ENCODE data around the gene SH2D3C. TPM values are rescaled to one million over a fixed set of nuclear protein-coding genes. Genes with fewer than 3 reads are reported as not detected.

The SH2D3C gene
- total and polyA plus RNA-seq, 9 of the 15 experiments (the other 6 are each of a cell fraction or from before 2014, with no cell fraction given) = 0.03 to 1.2 (median 0.22) TPM; not detected in 1

DNA sequence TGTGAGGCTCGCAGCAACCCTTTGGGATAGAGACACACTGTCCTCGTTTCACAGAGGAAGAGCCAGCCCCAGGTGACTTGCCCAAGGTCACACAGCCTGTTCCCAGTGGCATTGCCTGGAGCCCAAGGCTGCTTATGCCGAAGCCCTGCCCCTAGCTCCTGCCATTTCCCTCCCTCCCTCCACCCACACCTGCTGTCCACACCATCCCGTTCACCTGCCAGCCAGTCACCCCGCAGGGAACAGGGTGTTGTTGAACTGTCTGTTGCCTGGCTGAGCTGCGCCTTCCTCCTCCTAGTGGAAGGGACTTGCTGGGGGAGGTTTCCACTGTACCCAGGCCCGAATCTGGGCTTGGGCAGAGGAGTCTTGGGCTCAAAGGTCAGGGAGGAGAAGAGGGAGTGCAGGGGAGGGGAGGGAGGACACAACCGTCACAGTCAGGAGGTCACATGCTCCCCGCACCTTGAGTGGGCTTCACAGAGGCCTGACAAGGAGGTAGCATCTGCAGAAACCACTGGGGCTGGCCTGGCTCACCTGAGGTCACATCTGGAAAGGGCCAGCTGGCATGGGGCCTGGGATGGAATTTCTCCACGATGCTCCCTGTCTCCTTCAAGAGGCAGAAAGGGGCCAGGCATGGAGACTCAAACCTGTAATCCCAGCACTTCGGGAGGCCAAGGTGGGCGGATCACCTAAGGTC, 56.3 kb downstream of the SH2D3C start:
- ChIA-PET POLR2A (no interaction called here), CTCF (ENCODE audit: low intra/inter-chr PET ratio) (no interaction called here)
- H3K9ac ChIP-seq (ENCODE audit: insufficient read depth in 1 of 2, low read depth in 2 of 2, low read length in 2 of 2) = peak overlapping the region in 1 of 2 experiments; percentile 61; a peak in 2 of 4 replicates
- BruUV-seq (replicated peaks) = no TSS peak
- H3K4me3 ChIP-seq = no peak overlapping the region
- H3K27me3 ChIP-seq (ENCODE audit: control insufficient read depth in 2 of 2, insufficient read depth in 2 of 2, low read length in 2 of 2) = no peaks in the 10 kb centered on the region; a peak in 1 of 5 replicates
- no peaks in the 10 kb centered on the region for H3K79me2 ChIP-seq (ENCODE audit: control insufficient read depth, insufficient read depth, low read length)
- no peaks in the 10 kb centered on the region for H3K9me3 ChIP-seq (replicated peaks; ENCODE audit: control insufficient read depth, insufficient read depth, low read depth, low read length)
- no peak for ATAC-seq
- in situ Hi-C loops (cut with MboI) (no loop called here), intact Hi-C loops (cut with micrococcal nuclease) (no loop called here)
- no peak for DNase-seq (ENCODE audit: extremely low read depth in 1 of 4, low spot score in 3 of 4)
- H3K9me1 ChIP-seq (ENCODE audit: control insufficient read depth, insufficient read depth, low read length) = no peaks in the 10 kb centered on the region
- WGBS (ENCODE audit: insufficient coverage, low coverage, missing lambda C conversion rate) = 18% methylated on average over 11 of the region's 12 CpGs
- no peak overlapping the region for H3K27ac ChIP-seq (ENCODE audit: extremely low read depth, low read depth, low read length)
- no peak overlapping the region for H3K4me2 ChIP-seq (ENCODE audit: insufficient read depth, low read length)
- no peaks in the 10 kb centered on the region for H4K20me1 ChIP-seq (replicated peaks; ENCODE audit: control insufficient read depth, insufficient read depth, low read length)
- no peaks in the 10 kb centered on the region for H3K36me3 ChIP-seq (ENCODE audit: control insufficient read depth, insufficient read depth, low read length)
- peaks cover 0 to 28% of the 10 kb centered on the region in 2 experiments; a peak in 3 of 5 replicates for H3K4me1 ChIP-seq (replicated peaks in 1 of 2; ENCODE audit: control insufficient read depth in 2 of 2, insufficient read depth in 2 of 2, low read length in 2 of 2)
- no peak for FAIRE-seq
- H2AFZ ChIP-seq (ENCODE audit: low read depth, low read length) = no peak overlapping the region
- TF ChIP-seq TSC22D4 (tag; IDR thresholded peaks at IDR 0.05) = no peak
- no peak for TF ChIP-seq CUX1 (CRISPR knock-in tag; IDR thresholded peaks at IDR 0.05)
- TF ChIP-seq EWSR1 (IDR thresholded peaks at IDR 0.05; ENCODE audit: borderline replicate concordance, low read depth, partially characterized antibody) = no peak
- no peak for TF ChIP-seq MEIS2 (IDR thresholded peaks at IDR 0.05; ENCODE audit: partially characterized antibody)
- TF ChIP-seq SRSF9 (IDR thresholded peaks at IDR 0.05; ENCODE audit: borderline replicate concordance, low read depth, low read length) = no peak
- no peak for TF ChIP-seq MIER1 (IDR thresholded peaks at IDR 0.05; ENCODE audit: low read depth)
- TF ChIP-seq ZNF318 (IDR thresholded peaks at IDR 0.05; ENCODE audit: borderline replicate concordance in 1 of 2, low read depth in 1 of 2) = no peak
- TF ChIP-seq ZNF133 (CRISPR knock-in tag; IDR thresholded peaks at IDR 0.05) = no peak

Measured in K562 (cell line).